GM23338 (cell line): ENCODE measurements around the gene MPV17. TPM values are rescaled to one million over a fixed set of nuclear protein-coding genes. Genes with fewer than 3 reads are reported as not detected.
A peak's percentile ranks its signal among the peaks of the same experiment; 100 is the strongest.
"Not testable (repeated sequence)": the region's sequence is repeated elsewhere in the genome, so short reads cannot be mapped to it uniquely, and the experiment has no call there.

Experiments
- ATAC-seq: fragments of 200-7000 bp; cut with Tn5 transposase; 3 replicates; pipeline ENCODE4 v1.9.1; 2020
- DNase-seq: peaks from one replicate; pipeline ENCODE4 v3.0.0-alpha.2; 2015; ENCODE audit warnings: low spot score
- H2AFZ ChIP-seq: fragments of 200-600 bp; sonication (generic); 2 replicates; pipeline ENCODE4 v1.8.0; 2016; ENCODE audit warnings: antibody characterized with exemption, mild to moderate bottlenecking, moderate library complexity
- H3F3A ChIP-seq: fragments of 200-600 bp; sonication (generic); replicated peaks from 2 replicates; pipeline ENCODE4 v1.8.0; 2017; ENCODE audit warnings: antibody characterized with exemption, mixed run types, low read depth
- H3K27ac ChIP-seq: fragments of 200-600 bp; sonication (generic); 2 replicates; pipeline ENCODE4 v1.6.1; 2016; ENCODE audit warnings: low read depth
- H3K27me3 ChIP-seq: fragments of 200-600 bp; sonication (generic); 2 replicates; pipeline ENCODE4 v1.8.0; 2016; ENCODE audit warnings: mild to moderate bottlenecking, mixed run types, moderate library complexity; ENCODE audit not compliant: insufficient read depth
- H3K36me3 ChIP-seq: fragments of 200-600 bp; sonication (generic); 2 replicates; pipeline ENCODE4 v1.8.0; 2016; ENCODE audit warnings: mild to moderate bottlenecking; ENCODE audit not compliant: insufficient read depth
- H3K4me1 ChIP-seq: fragments of 200-600 bp; sonication (generic); 2 replicates; pipeline ENCODE4 v1.8.0; 2016; ENCODE audit warnings: mild to moderate bottlenecking, moderate library complexity; ENCODE audit not compliant: insufficient read depth
- H3K4me2 ChIP-seq: fragments of 200-600 bp; sonication (generic); 2 replicates; pipeline ENCODE4 v1.7.1; 2017; ENCODE audit warnings: mixed run types
- H3K4me3 ChIP-seq: fragments of 200-600 bp; sonication (generic); 2 replicates; pipeline ENCODE4 v1.6.1; 2016; ENCODE audit warnings: mixed run types
- H3K79me2 ChIP-seq: fragments of 200-600 bp; sonication (generic); replicated peaks from 2 replicates; pipeline ENCODE4 v1.8.0; 2017; ENCODE audit warnings: mild to moderate bottlenecking; ENCODE audit not compliant: insufficient read depth
- H3K9me2 ChIP-seq: fragments of 200-600 bp; sonication (generic); 2 replicates; pipeline ENCODE4 v1.8.0; 2017; ENCODE audit not compliant: insufficient read depth
- H4K20me1 ChIP-seq: fragments of 200-600 bp; sonication (generic); replicated peaks from 2 replicates; pipeline ENCODE4 v1.8.0; 2017; ENCODE audit warnings: mild to moderate bottlenecking; ENCODE audit not compliant: insufficient read depth
- H3K27ac Mint-ChIP-seq: 2 replicates; pipeline ENCODE4 v1.8.0; 2020; ENCODE audit warnings: inconsistent platforms, mild to moderate bottlenecking, moderate library complexity, mixed read lengths
- H3K27me3 Mint-ChIP-seq: 3 replicates; pipeline ENCODE4 v1.8.0; 2022; ENCODE audit warnings: low read depth, mild to moderate bottlenecking, moderate library complexity, mixed read lengths, inconsistent platforms; ENCODE audit not compliant: insufficient read depth, poor library complexity
- H3K36me3 Mint-ChIP-seq: 3 replicates; pipeline ENCODE4 v1.8.0; 2021; ENCODE audit warnings: low read depth, mild to moderate bottlenecking, inconsistent platforms, moderate library complexity, mixed read lengths
- H3K4me1 Mint-ChIP-seq: 3 replicates; pipeline ENCODE4 v1.8.0; 2020; ENCODE audit warnings: mild to moderate bottlenecking, inconsistent platforms, mixed read lengths
- H3K4me3 Mint-ChIP-seq: 3 replicates; pipeline ENCODE4 v1.8.0; 2021; ENCODE audit warnings: moderate library complexity, mild to moderate bottlenecking, inconsistent platforms, mixed read lengths
- H3K9me3 Mint-ChIP-seq: 3 replicates; pipeline ENCODE4 v1.8.0; 2020; ENCODE audit warnings: moderate library complexity, mild to moderate bottlenecking, inconsistent platforms, mixed read lengths
- JUNB ChIP-seq: IDR thresholded peaks from one replicate; pipeline ENCODE4 v1.6.1; 2016; ENCODE audit warnings: antibody characterized with exemption; ENCODE audit not compliant: unreplicated experiment
- polyA plus RNA-seq: library from polyadenylated mRNA; unstranded; fragments of >200 nt; fragmentation: Nextera tagmentation; extraction: Ambion mirVana; gene quantifications from 2 replicates; pipeline ENCODE4 v1.2.1, GENCODE V29; 2016
- total RNA-seq: library from RNA; depleted of rRNA; stranded (reverse); fragments of >200 nt; shearing (Covaris generic); gene quantifications from 2 replicates; pipeline ENCODE4 v1.2.3, GENCODE V29; 2014
- TF ChIP-seq, protein P1 (sequence below): fragments of 250-450 bp; sonication (Bioruptor Pico); IDR thresholded peaks from 2 replicates; pipeline ENCODE4 v1.5.0; 2020; ENCODE audit warnings: mild to moderate bottlenecking, moderate library complexity

MPV17 gene
- total and polyA plus RNA-seq, 2 experiments from 2014 or later = 52.5 to 94.2 TPM

DNA sequence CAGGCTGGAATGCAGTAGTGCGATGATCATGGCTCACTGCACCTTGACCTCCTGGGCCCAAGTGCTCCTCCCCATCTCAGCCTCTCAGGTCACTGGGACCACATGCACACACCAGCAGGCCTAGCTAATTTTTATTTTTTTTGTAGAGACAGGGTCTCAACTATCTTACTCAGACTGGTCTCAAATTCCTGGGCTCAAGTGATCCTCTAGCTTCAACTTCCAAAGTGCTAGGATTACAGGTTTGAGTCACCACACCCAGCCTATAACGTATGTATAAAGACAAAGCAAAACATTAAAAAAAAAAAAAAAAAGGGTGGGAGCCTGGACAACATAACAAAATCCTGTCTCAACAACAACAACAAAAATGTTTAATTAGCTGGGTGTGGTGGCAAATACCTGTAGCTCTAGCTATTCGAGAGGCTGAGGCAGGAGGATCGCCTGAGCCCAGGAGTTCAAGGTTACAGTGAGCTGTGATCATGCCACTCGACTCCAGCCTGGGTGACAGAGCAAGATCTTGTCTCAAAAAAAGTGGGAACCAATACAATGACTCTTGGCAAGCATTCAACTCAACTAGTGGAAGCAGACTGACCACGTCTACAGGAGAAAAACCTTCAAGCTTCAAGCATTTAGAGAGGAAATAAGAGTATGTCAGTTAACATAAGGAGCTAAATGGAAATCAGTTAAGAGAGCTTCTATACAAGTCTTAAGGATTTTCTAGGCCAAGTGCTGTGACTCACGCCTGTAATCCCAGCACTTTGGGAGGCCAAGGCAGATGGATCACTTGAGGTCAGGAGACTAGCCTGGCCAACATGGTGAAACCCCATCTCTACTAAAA is 31.1 kb upstream of the MPV17 start (continued):
- no peak for TF ChIP-seq JUNB
- TF ChIP-seq, protein P1, sequence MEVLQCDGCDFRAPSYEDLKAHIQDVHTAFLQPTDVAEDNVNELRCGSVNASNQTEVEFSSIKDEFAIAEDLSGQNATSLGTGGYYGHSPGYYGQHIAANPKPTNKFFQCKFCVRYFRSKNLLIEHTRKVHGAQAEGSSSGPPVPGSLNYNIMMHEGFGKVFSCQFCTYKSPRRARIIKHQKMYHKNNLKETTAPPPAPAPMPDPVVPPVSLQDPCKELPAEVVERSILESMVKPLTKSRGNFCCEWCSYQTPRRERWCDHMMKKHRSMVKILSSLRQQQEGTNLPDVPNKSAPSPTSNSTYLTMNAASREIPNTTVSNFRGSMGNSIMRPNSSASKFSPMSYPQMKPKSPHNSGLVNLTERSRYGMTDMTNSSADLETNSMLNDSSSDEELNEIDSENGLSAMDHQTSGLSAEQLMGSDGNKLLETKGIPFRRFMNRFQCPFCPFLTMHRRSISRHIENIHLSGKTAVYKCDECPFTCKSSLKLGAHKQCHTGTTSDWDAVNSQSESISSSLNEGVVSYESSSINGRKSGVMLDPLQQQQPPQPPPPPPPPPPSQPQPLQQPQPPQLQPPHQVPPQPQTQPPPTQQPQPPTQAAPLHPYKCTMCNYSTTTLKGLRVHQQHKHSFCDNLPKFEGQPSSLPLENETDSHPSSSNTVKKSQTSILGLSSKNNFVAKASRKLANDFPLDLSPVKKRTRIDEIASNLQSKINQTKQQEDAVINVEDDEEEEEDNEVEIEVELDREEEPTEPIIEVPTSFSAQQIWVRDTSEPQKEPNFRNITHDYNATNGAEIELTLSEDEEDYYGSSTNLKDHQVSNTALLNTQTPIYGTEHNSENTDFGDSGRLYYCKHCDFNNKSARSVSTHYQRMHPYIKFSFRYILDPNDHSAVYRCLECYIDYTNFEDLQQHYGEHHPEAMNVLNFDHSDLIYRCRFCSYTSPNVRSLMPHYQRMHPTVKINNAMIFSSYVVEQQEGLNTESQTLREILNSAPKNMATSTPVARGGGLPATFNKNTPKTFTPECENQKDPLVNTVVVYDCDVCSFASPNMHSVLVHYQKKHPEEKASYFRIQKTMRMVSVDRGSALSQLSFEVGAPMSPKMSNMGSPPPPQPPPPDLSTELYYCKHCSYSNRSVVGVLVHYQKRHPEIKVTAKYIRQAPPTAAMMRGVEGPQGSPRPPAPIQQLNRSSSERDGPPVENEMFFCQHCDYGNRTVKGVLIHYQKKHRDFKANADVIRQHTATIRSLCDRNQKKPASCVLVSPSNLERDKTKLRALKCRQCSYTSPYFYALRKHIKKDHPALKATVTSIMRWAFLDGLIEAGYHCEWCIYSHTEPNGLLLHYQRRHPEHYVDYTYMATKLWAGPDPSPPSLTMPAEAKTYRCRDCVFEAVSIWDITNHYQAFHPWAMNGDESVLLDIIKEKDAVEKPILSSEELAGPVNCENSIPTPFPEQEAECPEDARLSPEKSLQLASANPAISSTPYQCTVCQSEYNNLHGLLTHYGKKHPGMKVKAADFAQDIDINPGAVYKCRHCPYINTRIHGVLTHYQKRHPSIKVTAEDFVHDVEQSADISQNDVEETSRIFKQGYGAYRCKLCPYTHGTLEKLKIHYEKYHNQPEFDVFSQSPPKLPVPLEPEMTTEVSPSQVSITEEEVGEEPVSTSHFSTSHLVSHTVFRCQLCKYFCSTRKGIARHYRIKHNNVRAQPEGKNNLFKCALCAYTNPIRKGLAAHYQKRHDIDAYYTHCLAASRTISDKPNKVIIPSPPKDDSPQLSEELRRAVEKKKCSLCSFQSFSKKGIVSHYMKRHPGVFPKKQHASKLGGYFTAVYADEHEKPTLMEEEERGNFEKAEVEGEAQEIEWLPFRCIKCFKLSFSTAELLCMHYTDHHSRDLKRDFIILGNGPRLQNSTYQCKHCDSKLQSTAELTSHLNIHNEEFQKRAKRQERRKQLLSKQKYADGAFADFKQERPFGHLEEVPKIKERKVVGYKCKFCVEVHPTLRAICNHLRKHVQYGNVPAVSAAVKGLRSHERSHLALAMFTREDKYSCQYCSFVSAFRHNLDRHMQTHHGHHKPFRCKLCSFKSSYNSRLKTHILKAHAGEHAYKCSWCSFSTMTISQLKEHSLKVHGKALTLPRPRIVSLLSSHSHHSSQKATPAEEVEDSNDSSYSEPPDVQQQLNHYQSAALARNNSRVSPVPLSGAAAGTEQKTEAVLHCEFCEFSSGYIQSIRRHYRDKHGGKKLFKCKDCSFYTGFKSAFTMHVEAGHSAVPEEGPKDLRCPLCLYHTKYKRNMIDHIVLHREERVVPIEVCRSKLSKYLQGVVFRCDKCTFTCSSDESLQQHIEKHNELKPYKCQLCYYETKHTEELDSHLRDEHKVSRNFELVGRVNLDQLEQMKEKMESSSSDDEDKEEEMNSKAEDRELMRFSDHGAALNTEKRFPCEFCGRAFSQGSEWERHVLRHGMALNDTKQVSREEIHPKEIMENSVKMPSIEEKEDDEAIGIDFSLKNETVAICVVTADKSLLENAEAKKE (CRISPR knock-in tag) = no peak

DNA sequence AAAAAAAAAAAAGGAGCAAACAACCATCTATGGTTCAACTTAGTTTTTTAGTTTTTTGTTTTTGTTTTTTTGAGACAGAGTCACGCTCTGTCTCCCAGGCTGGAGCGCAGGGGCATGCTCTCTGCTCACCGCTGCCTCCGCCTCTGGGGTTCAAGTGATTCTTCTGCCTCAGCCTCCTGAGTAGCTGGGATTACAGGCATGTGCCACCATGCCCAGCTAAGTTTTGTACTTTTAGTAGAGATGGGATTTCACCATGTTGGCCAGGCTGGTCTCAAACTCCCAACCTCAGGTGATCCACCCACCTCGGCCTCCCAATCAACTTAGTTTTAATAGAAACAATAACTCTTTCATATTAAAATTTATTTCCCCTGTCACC is 30.5 kb upstream of the MPV17 start:
- H3K9me3 Mint-ChIP-seq, DNase-seq, ATAC-seq, H3K27me3 ChIP-seq, H3K36me3 ChIP-seq, H2AFZ ChIP-seq, H3K9me2 ChIP-seq: not testable (repeated sequence)
- Mint-ChIP-seq H3K4me3 (peak overlapping the region; percentile 57), H3K27ac (peak overlapping the region; percentile 90), H3K4me1 (peaks cover 34% of the 10 kb centered on the region), H3K27me3 (peaks cover 11% of the 10 kb centered on the region), H3K36me3 (peaks cover 27% of the 10 kb centered on the region)
- peak overlapping the region; percentile 85 for H3K4me2 ChIP-seq
- H3K79me2 ChIP-seq = peaks cover 89% of the 10 kb centered on the region
- H3F3A ChIP-seq = peaks cover 12% of the 10 kb centered on the region
- H3K4me3 ChIP-seq = peak overlapping the region; percentile 71; the same call in 1 of the 2 replicates
- peaks cover 49% of the 10 kb centered on the region for H3K4me1 ChIP-seq
- H3K27ac ChIP-seq = peak overlapping the region; percentile 85
- H4K20me1 ChIP-seq = peaks cover 30% of the 10 kb centered on the region
